Transverse colon (tissue), 4 donors: Measurements from ENCODE around the gene TARP.

ENCODE experiments used
- DNase-seq: peaks from one replicate; pipeline ENCODE4 v3.0.0-alpha.2; 2019
- H3K27ac ChIP-seq, 4 donors: fragments of 200-600 bp; sonication (generic); 2 replicates each; pipeline ENCODE4 v1.5.1; 2016 to 2018; ENCODE audit warnings: inconsistent platforms in 4 of 4
- H3K27me3 ChIP-seq: fragments of 200-600 bp; sonication (generic); 2 replicates; pipeline ENCODE4 v1.5.1; 2017; ENCODE audit warnings: inconsistent platforms
- H3K36me3 ChIP-seq, 4 donors: fragments of 200-600 bp; sonication (generic); 2 replicates each; pipeline ENCODE4 v1.5.1; 2017 to 2019; ENCODE audit warnings: inconsistent platforms in 4 of 4
- H3K4me1 ChIP-seq, 4 donors: fragments of 200-600 bp; sonication (generic); 2 replicates each; pipeline ENCODE4 v1.5.1; 2017 to 2020; ENCODE audit warnings: inconsistent platforms in 4 of 4
- H3K4me3 ChIP-seq, 4 donors: fragments of 200-600 bp; sonication (generic); 1 replicate in 1 of 4; 2 replicates in 3 of 4; pipeline versions ENCODE4 v1.5.1 to v1.6.1; 2017 to 2019; ENCODE audit warnings: inconsistent platforms in 4 of 4
- H3K9me3 ChIP-seq, 2 donors: fragments of 200-600 bp; sonication (generic); 2 replicates each; pipeline ENCODE4 v1.5.1; 2017 to 2019; ENCODE audit warnings: inconsistent platforms in 2 of 2
- CTCF ChIP-seq, 5 experiments: fragments of 200-600 bp in 3 of 5; fragments of 450-650 bp in 2 of 5; sonication (generic) in 3 of 5; IDR thresholded peaks; 1 replicate in 2 of 5; 2 replicates in 3 of 5; pipeline ENCODE4 v1.5.1; 2016 to 2017; ENCODE audit warnings: antibody characterized with exemption in 5 of 5, inconsistent platforms in 3 of 5, mild to moderate bottlenecking in 2 of 5, moderate library complexity in 1 of 5
- EP300 ChIP-seq: sonication (generic); formaldehyde crosslinking; IDR thresholded peaks from one replicate; pipeline ENCODE4 v1.6.1; 2017; ENCODE audit warnings: antibody characterized with exemption, low read depth
- POLR2A ChIP-seq: fragments of 450-650 bp; IDR thresholded peaks from one replicate; pipeline ENCODE4 v1.6.1; 2016; ENCODE audit warnings: antibody characterized with exemption, mild to moderate bottlenecking, moderate library complexity
- POLR2AphosphoS5 ChIP-seq, 3 donors: sonication (generic); formaldehyde crosslinking; IDR thresholded peaks; one replicate each; pipeline ENCODE4 v1.6.1; 2016; ENCODE audit warnings: antibody characterized with exemption in 3 of 3
- WGBS, 2 donors: methylation state at CpG; one replicate each; pipeline ENCODE4 v1.1.5; 2018; ENCODE audit warnings: low coverage in 1 of 2; 5-methylcytosine and 5-hydroxymethylcytosine counted together
- in situ Hi-C, 4 donors: fragments of 200-750 bp; cut with MboI; loops; one replicate each; pipeline versions ENCODE4 v1.15.0 to v1.15.1; 2017; ENCODE audit warnings: low sequenced_read_pairs in 3 of 4, low pct_ligation_motif_present in 1 of 4, low pct_unique_long_range_greater_than_20kb in 1 of 4
- intact Hi-C: fragments of 100-400 bp; cut with DNase I; formaldehyde crosslinking; loops from one replicate; pipeline ENCODE4 v1.15.1; 2023; ENCODE audit warnings: low total_unique reads

Gene TARP

DNA sequence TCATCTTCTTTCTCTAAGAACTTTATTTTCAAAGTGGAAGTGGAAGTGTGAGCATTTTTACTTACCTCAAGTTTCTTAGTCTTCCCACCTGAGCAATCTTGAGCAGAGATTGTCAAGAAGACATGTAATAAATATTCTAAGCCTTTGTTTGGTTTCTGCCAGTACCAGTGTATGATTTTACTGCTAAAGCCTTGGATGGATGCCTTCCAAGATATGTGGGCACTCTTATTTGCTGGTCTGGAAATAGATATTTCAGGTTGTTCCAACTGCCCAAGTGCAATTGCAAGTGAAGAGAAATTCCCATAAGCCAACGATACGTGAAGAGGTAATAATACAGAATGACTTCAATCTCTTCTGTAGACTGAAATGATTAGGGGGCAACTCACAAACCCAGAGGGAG lies 18.2 kb upstream of the TARP start:
- intact Hi-C loops, result no loop called here
- Histone ChIP-seq H3K4me3 (no peak overlapping the region), H3K27ac (no peak overlapping the region), H3K27me3 (no peaks in the 10 kb centered on the region), H3K9me3 (no peaks in the 10 kb centered on the region), H3K4me1 (no peaks in the 10 kb centered on the region), H3K36me3 (no peaks in the 10 kb centered on the region)
- TF ChIP-seq POLR2AphosphoS5 (IDR thresholded peaks at IDR 0.05), result no peak
- TF ChIP-seq EP300, result no peak
- no peak for TF ChIP-seq CTCF (IDR thresholded peaks at IDR 0.05)
- no peak for TF ChIP-seq POLR2A
- in situ Hi-C loops, result no loop called here
- 89 to 94% methylated on average over 2 of the region's 2 CpGs for WGBS, 2 donors
- no peak for DNase-seq

- no peaks in the 10 kb centered on the region for H3K27me3 ChIP-seq
- TF ChIP-seq CTCF (IDR thresholded peaks at IDR 0.05), result no peak
- TF ChIP-seq POLR2A, result no peak
- no peak for TF ChIP-seq POLR2AphosphoS5 (IDR thresholded peaks at IDR 0.05)
- no peak for TF ChIP-seq EP300
- no peak for DNase-seq
- no peak overlapping the region for H3K4me3 ChIP-seq
- intact Hi-C loops (no loop called here), in situ Hi-C loops (no loop called here)
- no peaks in the 10 kb centered on the region for H3K36me3 ChIP-seq
- H3K4me1 ChIP-seq, result no peaks in the 10 kb centered on the region
- H3K9me3 ChIP-seq, result no peaks in the 10 kb centered on the region
- 80 to 87% methylated on average over 3 to 9 of the region's 9 CpGs for WGBS, 2 donors
- no peak overlapping the region for H3K27ac ChIP-seq
These were observed 17.7 kb upstream of the TARP start for GRCh38 chr7:38291117-38291647.

- DNase-seq, result no peak
- Histone ChIP-seq H3K27me3 (no peaks in the 10 kb centered on the region), H3K4me3 (no peak overlapping the region), H3K4me1 (no peaks in the 10 kb centered on the region), H3K9me3 (no peaks in the 10 kb centered on the region), H3K36me3 (no peaks in the 10 kb centered on the region), H3K27ac (no peak overlapping the region)
- intact Hi-C loops, result no loop called here
- TF ChIP-seq POLR2A, result no peak
- no peak for TF ChIP-seq CTCF (IDR thresholded peaks at IDR 0.05)
- TF ChIP-seq POLR2AphosphoS5 (IDR thresholded peaks at IDR 0.05), result no peak
- no peak for TF ChIP-seq EP300
- 59 to 80% methylated on average over 6 to 8 of the region's 8 CpGs for WGBS, 2 donors
- in situ Hi-C loops, result no loop called here
These were observed 11.1 kb upstream of the TARP start for GRCh38 chr7:38284553-38284952.

GRCh38 chr7:38283809-38284208 lies 10.4 kb upstream of the TARP start:
- 67 to 82% methylated on average over 1 of the region's 1 CpG for WGBS, 2 donors
- no peaks in the 10 kb centered on the region for H3K36me3 ChIP-seq
- no peak overlapping the region for H3K4me3 ChIP-seq
- in situ Hi-C loops (no loop called here), intact Hi-C loops (no loop called here)
- H3K27me3 ChIP-seq, result no peaks in the 10 kb centered on the region
- H3K4me1 ChIP-seq, result no peaks in the 10 kb centered on the region
- DNase-seq, result no peak
- H3K27ac ChIP-seq, result no peak overlapping the region
- no peak for TF ChIP-seq EP300
- TF ChIP-seq POLR2AphosphoS5 (IDR thresholded peaks at IDR 0.05), result no peak
- TF ChIP-seq CTCF (IDR thresholded peaks at IDR 0.05), result no peak
- TF ChIP-seq POLR2A, result no peak
- H3K9me3 ChIP-seq, result no peaks in the 10 kb centered on the region
